Testis (tissue), 2 donors: ENCODE measurements around the gene VEZT.

Experiments used
- CTCF ChIP-seq, 3 experiments: fragments of 450-650 bp in 2 of 3; fragments of 200-600 bp in 1 of 3; sonication (generic) in 1 of 3; IDR thresholded peaks; one replicate each; pipeline ENCODE4 v1.5.1; 2016 to 2019; ENCODE audit warnings: antibody characterized with exemption in 3 of 3, mild to moderate bottlenecking in 2 of 3, moderate library complexity in 1 of 3
- POLR2A ChIP-seq: fragments of 450-650 bp; IDR thresholded peaks from one replicate; pipeline ENCODE4 v1.6.1; 2017; ENCODE audit warnings: antibody characterized with exemption, mild to moderate bottlenecking, moderate library complexity

- TF ChIP-seq CTCF (IDR thresholded peaks at IDR 0.05), result no peak
- no peak for TF ChIP-seq POLR2A
Observed at GRCh38 chr12:95229636-95230035, 12.0 kb downstream of the VEZT start.
